Measurements from ENCODE around the gene TBC1D24.

TBC1D24 gene

GRCh38 chr16:2465653-2466415 lies 9.1 kb upstream of the TBC1D24 start:
- DNase-seq, result no peak
- in situ Hi-C loops (cut with HindIII; ENCODE audit: low pct_ligation_motif_present, low pct_unique_long_range_greater_than_20kb, low sequenced_read_pairs), result loop anchor here (25.0 kb wide), 1 partner anchor 304 kb away; the partner anchor contains the start of gene TRAF7

GRCh38 chr16:2466667-2467527 lies 8.0 kb upstream of the TBC1D24 start:
- no peak for DNase-seq

GRCh38 chr16:2467528-2468232 lies 7.2 kb upstream of the TBC1D24 start:
- DNase-seq, result peak; percentile 76
- in situ Hi-C loops (cut with HindIII; ENCODE audit: low pct_ligation_motif_present, low pct_unique_long_range_greater_than_20kb, low sequenced_read_pairs), result loop anchor here (25.0 kb wide), 1 partner anchor 305 kb away; the partner anchor contains the start of gene TRAF7

More at GRCh38 chr16:2466667-2467527, 8.0 kb upstream of the TBC1D24 start:
- in situ Hi-C loops (cut with HindIII; ENCODE audit: low pct_ligation_motif_present, low pct_unique_long_range_greater_than_20kb, low sequenced_read_pairs), result loop anchor here (25.0 kb wide), 1 partner anchor 305 kb away; the partner anchor contains the start of gene TRAF7

GRCh38 chr16:2468233-2468724 lies 6.6 kb upstream of the TBC1D24 start:
- peak; percentile 44 for DNase-seq
- in situ Hi-C loops (cut with HindIII; ENCODE audit: low pct_ligation_motif_present, low pct_unique_long_range_greater_than_20kb, low sequenced_read_pairs), result loop anchor here (25.0 kb wide), 1 partner anchor 306 kb away; the partner anchor contains the start of gene TRAF7

- DNase-seq, result no peak
- in situ Hi-C loops (cut with HindIII; ENCODE audit: low pct_ligation_motif_present, low pct_unique_long_range_greater_than_20kb, low sequenced_read_pairs), result loop anchor here (25.0 kb wide), 1 partner anchor 307 kb away; the partner anchor contains the start of gene TRAF7
Measured at GRCh38 chr16:2468725-2469398, 6.1 kb upstream of the TBC1D24 start.

- in situ Hi-C loops (cut with HindIII; ENCODE audit: low pct_ligation_motif_present, low pct_unique_long_range_greater_than_20kb, low sequenced_read_pairs), result loop anchor here (25.0 kb wide), 1 partner anchor 307 kb away; the partner anchor contains the start of gene TRAF7
- no peak for DNase-seq
Measured at GRCh38 chr16:2469399-2470233, 5.3 kb upstream of the TBC1D24 start.

GRCh38 chr16:2470234-2470601 lies 4.7 kb upstream of the TBC1D24 start:
- no peak for DNase-seq
- in situ Hi-C loops (cut with HindIII; ENCODE audit: low pct_ligation_motif_present, low pct_unique_long_range_greater_than_20kb, low sequenced_read_pairs), result loop anchor here (25.0 kb wide), 1 partner anchor 308 kb away; the partner anchor contains the start of gene TRAF7

- in situ Hi-C loops (cut with HindIII; ENCODE audit: low pct_ligation_motif_present, low pct_unique_long_range_greater_than_20kb, low sequenced_read_pairs), result loop anchor here (25.0 kb wide), 1 partner anchor 308 kb away; the partner anchor contains the start of gene TRAF7
- no peak for DNase-seq
Measured at GRCh38 chr16:2470603-2471015, 4.3 kb upstream of the TBC1D24 start.

- DNase-seq, result no peak
- in situ Hi-C loops (cut with HindIII; ENCODE audit: low pct_ligation_motif_present, low pct_unique_long_range_greater_than_20kb, low sequenced_read_pairs), result loop anchor here (25.0 kb wide), 1 partner anchor 309 kb away; the partner anchor contains the start of gene TRAF7
Measured at GRCh38 chr16:2471016-2471652, 3.8 kb upstream of the TBC1D24 start, which contains the start of gene NTN3. Gene NTN3, plus strand, starts transcription at chr16:2471297. Its CDS starts 405 bp downstream, at chr16:2471702.

GRCh38 chr16:2471653-2472487 lies 3.1 kb upstream of the TBC1D24 start:
- in situ Hi-C loops (cut with HindIII; ENCODE audit: low pct_ligation_motif_present, low pct_unique_long_range_greater_than_20kb, low sequenced_read_pairs), result loop anchor here (25.0 kb wide), 1 partner anchor 310 kb away; the partner anchor contains the start of gene TRAF7
- DNase-seq, result no peak

- in situ Hi-C loops (cut with HindIII; ENCODE audit: low pct_ligation_motif_present, low pct_unique_long_range_greater_than_20kb, low sequenced_read_pairs), result loop anchor here (25.0 kb wide), 1 partner anchor 310 kb away; the partner anchor contains the start of gene TRAF7
- DNase-seq, result no peak
Measured at GRCh38 chr16:2472488-2472864, 2.5 kb upstream of the TBC1D24 start.

- in situ Hi-C loops (cut with HindIII; ENCODE audit: low pct_ligation_motif_present, low pct_unique_long_range_greater_than_20kb, low sequenced_read_pairs), result loop anchor here (25.0 kb wide), 1 partner anchor 311 kb away; the partner anchor contains the start of gene TRAF7
- DNase-seq, result no peak
Measured at GRCh38 chr16:2472885-2473445, 2.0 kb upstream of the TBC1D24 start.

GRCh38 chr16:2473446-2473926 lies 1.4 kb upstream of the TBC1D24 start:
- DNase-seq, result peak; percentile 28
- in situ Hi-C loops (cut with HindIII; ENCODE audit: low pct_ligation_motif_present, low pct_unique_long_range_greater_than_20kb, low sequenced_read_pairs), result loop anchor here (25.0 kb wide), 1 partner anchor 311 kb away; the partner anchor contains the start of gene TRAF7

- in situ Hi-C loops (cut with HindIII; ENCODE audit: low pct_ligation_motif_present, low pct_unique_long_range_greater_than_20kb, low sequenced_read_pairs), result loop anchor here (25.0 kb wide), 1 partner anchor 312 kb away; the partner anchor contains the start of gene TRAF7
- DNase-seq, result peak; percentile 67
Measured at GRCh38 chr16:2473999-2474876, 689 bp upstream of the TBC1D24 start.
